Stimulated activated CD4-positive, alpha-beta T cell treated with anti-CD3 and anti-CD28 coated beads, Interleukin-15, amount 100 ng/mL, for 1 hour (primary cell): Measurements from ENCODE around the gene MYO16.

Experiments used
- DNase-seq, 2 donors: peaks; one replicate each; pipeline ENCODE4 v3.0.0-alpha.2; 2020; ENCODE audit warnings: low read depth in 1 of 2, low spot score in 1 of 2

MYO16 gene

DNA sequence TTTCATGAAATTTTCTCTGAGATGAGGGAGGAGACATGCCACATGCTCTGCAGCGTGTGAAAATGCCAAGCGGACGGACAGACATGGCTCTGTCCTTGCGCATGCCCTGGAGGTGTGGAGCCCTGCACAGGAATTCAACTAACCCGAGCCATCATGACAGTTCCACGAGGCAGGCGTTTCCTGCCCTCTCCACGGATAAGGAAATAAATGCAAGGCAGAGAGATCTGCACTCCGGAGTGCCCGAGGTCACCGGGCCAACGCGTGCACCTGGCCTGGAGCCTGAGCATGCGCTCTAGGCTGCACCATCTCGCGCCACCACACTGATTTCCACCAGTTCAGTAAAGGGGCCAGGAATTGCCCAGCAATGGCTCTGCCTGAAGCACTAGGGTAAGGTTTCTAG is 298.2 kb downstream of the MYO16 start:
- DNase-seq: no peak

DNA sequence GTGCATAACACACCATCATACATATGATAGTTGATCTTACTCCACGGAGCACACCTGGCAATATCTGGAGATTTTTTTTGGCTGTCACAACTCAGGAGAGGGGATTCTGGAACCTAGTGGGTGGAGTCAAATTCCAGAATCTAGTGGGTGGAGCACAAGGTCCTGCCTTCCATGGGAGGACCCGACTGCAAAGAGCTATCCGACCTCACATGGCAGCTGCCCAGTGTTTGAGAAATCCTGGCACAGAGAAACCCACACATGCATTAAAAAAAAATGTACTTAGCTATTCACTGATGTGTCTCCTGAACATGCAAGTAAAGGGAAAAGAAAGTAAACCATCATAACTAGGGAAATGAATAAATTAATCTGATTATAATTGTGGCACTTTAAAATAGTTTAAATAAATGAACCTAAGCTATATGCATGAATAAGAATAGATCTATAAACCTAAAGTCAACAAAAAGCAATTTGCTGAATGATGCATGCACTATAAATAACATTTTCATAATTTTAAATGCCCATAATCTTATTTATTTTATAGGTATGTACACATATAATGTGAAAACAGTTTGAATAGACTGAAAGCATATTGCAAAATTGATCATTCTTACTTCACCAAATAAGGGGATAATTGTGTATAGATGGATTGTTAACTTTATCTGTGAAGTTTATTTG is 300.3 kb downstream of the MYO16 start:
- no peak for DNase-seq

DNA sequence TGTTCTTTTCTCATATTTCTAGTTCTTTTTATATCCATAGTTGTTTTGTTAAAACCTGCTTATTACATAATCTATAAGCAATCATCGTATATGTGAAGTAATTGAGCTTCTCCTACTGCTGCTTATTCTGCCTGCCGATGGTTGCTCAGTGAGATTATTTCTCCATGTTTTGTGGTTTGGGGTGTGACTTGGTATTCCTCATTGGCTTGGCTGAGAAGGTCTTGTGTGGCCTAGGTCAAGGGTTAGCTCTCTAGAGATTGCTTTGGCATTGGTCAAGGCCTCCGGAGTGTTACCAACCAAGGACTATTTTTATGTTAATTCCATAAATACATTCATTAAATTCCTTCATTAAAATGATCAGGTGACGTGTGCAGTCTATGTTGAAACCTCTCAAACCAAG is 302.8 kb downstream of the MYO16 start:
- DNase-seq: no peak

DNA sequence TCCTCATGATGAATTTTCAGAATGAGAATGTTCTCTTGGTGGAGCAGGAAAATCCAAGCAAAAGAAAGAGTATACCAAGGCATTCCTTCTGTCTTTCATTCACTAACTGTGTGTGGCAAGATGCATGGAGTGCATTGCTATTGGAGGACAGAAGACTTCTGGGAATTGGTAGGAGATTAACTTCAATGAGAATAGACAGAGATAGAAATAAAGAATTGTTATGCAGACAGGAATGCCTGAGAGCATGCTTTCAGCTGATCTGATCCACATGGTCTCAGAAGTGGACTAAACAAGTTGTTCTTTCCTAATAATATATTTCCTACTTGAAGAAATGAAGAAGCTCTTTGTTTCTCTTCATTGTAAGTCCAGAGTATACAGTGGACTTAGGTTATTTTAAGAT is 303.6 kb downstream of the MYO16 start:
- no peak for DNase-seq

DNA sequence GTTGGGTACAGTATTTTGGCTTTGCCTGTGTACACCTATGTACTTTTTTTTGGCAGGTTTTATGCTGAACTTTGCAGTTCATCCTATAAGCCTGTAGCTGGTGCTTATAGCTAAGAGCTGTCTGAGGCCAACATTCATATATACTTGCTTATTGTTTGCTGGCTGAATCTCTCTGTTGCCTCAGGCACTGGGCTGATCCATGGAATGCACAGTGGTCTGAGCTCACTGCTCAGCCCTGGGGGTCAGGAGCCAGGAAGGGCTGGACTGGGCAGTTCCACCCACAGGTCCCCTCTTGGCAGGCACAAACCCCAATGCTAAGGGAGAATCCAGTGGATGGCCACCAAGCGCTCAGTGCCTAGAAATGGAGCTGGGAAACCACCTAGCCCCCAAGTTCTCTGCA is 308.7 kb downstream of the MYO16 start:
- no peak for DNase-seq

- no peak for DNase-seq
These were observed 310.7 kb downstream of the MYO16 start for GRCh38 chr13:108940121-108940520.

DNA sequence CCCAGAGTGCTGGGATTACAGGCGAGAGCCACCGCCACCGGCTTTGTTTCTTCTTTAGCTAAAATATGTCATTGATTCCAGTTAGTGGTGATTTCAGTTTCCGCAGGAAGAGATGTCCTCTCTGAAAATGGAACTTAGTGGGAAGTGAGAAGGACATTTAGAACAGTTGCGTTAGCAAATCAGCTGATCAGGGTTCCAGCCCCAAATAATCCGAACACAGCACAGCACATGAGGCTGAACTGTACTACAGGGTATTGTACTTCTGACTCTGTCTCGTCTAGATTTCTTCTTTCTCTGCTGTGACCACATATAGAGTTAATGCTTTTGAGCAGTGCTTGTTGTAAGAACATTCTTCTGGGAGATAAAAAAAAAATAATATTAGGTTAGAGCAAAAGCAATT is 314.4 kb downstream of the MYO16 start:
- no peak for DNase-seq

DNA sequence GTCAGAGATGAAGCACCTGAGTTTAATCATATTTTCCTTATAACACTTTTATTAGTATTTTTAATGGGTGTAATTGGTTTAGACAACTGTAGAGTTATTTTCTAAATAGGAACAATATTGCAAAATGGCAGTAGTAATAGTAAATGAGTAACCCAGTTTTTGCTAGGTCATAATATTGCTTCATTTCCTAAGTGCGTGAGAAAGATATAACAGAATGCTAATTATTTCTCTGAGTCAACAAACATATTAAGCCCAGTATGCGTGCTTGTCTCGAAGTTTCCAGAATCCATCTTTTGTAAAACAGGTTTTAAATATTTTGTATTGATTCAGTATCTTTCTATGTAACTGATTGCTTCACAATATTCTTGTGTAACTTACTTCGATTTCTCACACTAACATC is 315.3 kb downstream of the MYO16 start:
- no peak for DNase-seq

DNA sequence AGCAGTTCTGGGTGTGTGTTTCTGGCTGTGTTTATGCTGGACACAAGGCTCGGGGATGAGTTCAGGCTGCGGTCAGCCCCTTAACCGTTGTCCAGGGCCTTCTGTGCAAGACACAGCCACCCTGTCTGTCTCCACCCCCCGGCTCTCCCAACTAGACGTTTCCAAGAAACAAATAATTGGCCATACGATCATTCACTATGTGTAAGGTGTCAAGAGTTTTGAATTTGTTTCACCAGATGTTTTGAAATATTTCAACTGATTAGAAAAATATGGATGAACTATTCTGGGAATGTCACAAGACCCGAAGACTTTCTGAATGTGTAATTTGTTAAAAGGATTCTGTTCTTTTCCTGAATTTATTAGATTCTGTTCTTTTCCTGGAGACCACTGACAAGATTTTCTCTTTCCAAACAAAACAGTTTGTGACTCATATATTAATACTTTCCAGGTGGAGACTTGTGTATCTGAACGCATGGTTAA is 318.2 kb downstream of the MYO16 start:
- DNase-seq: no peak

DNA sequence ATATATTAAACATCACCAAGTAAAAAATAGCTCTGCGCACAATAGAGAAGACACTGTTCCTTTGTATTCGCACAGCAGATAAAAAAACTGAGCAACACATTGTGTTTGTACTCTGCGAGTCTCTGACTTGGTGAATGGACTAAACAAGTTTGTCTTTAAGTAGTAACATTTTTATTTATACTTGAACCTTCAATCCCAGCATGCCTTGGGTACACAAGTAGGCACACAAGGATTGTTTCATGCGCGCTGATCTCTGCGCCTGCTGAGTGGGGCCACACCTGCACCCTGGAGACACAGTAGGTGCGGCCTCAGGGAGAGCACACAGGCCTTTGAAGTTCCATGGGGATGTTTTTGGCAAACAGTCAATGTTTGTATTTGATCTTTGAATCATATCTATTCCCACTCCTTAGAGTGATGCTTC is 318.9 kb downstream of the MYO16 start:
- no peak for DNase-seq

DNA sequence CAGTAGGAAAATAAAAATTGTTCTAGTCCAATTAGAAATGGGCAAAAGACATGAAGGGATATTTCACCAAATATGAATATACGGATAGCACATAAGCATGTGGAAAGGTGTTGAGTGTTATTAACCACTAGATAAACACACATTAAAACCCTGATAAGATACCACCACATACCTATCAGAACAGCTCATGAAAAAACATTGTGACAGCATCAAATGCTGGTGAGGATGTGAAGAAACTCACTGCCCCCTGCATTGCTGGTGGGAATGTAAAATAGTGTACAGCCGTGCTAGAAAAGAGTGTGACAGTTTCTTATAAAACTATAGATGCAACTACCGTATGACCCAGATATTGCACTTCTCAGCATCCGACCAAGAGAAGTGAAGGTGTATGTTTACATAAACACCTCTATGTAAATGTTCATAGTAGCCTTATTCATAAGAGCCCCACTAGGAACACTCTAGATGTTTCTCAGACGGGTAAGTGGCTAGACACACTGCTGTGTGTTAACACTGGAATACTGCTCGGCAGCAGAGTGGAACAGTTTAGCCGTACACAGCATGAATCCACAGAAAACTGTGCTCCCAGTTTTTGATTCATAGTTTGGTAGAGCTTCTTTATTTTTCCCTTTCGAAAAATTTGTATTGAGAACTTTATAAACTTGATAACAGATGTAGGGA is 321.1 kb downstream of the MYO16 start:
- DNase-seq: no peak

GRCh38 chr13:108955741-108956140 is 326.3 kb downstream of the MYO16 start:
- no peak for DNase-seq

DNA sequence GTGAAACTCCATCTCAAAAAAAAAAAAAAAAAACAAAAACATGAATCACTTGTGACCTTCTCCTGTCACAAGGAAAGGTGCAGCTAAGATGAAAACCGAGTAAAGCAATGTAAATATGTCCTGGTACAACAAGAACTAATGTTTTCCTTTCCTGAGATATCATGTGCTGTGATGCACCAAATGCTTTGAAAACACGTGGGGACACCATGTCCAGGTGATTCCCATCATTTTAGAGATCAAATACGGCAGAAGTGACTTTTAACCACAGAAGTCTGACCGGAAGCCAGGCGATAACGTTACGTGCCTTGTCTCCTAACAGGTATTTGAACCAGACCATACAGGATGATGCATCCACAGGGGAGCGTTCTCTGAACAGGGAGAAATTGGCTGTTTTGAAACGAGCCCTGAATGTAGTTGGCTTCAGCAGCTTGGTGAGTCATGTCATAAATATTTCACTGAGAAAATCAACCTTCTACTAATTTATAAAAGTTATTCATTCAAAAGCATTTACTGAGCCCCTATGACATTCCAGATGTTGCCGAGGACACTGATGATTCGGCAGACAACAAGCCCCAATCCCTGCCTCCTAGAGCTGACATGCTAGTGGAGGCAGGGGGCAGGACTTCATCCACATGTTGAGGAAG is 328.1 kb downstream of the MYO16 start:
- no peak for DNase-seq

- no peak for DNase-seq
These were observed 328.6 kb downstream of the MYO16 start for GRCh38 chr13:108958013-108958376.

- no peak for DNase-seq
These were observed 329.8 kb downstream of the MYO16 start for GRCh38 chr13:108959234-108959633.

DNA sequence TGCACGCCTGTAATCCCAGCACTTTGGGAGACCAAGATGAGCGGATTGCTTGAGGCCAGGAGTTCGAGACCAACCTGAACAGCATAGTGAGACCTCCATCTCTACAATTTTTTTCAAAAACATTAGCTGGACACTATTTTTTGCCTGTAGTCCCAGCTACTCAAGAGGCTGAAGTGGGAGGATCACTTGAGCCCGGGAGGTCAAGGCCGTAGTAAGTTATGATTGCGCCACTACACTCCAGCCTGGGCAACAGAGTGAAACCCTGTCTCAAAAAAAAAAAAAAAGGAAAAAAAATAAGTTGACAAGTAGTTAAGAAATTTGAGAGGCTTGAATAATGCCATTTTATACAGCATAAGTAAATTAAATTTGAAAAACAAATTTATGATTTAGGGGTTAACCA is 330.6 kb downstream of the MYO16 start:
- no peak for DNase-seq

DNA sequence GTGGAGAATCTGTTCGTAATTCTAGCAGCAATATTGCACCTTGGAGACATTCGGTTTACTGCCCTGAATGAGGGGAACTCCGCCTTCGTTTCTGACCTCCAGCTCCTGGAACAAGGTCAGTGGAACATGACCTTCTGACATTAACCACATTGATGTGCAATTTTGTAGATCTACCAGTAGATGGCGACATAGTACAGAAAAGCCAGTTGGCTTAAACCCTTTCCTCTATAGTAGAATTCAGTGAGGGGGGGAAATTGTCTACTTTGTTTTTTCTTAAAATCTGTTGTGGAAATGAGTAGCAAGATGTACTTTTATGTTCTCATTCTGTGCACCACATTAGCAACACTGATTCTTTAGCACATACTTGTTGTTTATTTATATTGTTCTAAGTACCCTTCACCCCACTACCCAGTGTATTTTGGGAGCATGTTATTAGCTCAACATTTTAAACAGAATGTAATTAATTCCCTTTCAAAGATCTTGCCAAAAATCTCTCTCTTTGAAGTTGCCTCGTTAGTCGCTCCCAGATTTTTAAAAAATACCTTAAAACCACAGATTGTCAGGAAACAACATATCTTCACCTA is 332.2 kb downstream of the MYO16 start:
- DNase-seq: no peak

GRCh38 chr13:108962654-108963053 is 333.2 kb downstream of the MYO16 start:
- no peak for DNase-seq

- DNase-seq: no peak
These were observed 333.9 kb downstream of the MYO16 start for GRCh38 chr13:108963276-108963810.

- no peak for DNase-seq
These were observed 334.6 kb downstream of the MYO16 start for GRCh38 chr13:108963846-108964600.

GRCh38 chr13:108964606-108965005 is 335.2 kb downstream of the MYO16 start:
- no peak for DNase-seq
